Epithelial cell of proximal tubule (primary cell): ENCODE results near the gene AIF1. TPM values are rescaled to one million over a fixed set of nuclear protein-coding genes. Genes with fewer than 3 reads are reported as not detected.

ENCODE experiments used
- DNase-seq: peaks from one replicate; pipeline ENCODE4 v3.0.0-alpha.2; 2011; ENCODE audit warnings: low read depth
- H3K4me3 ChIP-seq: 2 replicates; pipeline ENCODE4 v1.5.1; 2011; ENCODE audit warnings: low read depth, mild to moderate bottlenecking, low read length
- total RNA-seq: library from RNA; depleted of rRNA; stranded (reverse); fragments of >200 nt; gene quantifications from 2 replicates; pipeline ENCODE4 v1.2.3, GENCODE V29; 2015
- TF ChIP-seq, protein P1 (sequence below): conservative IDR thresholded peaks from 2 replicates; pipeline ENCODE4 v1.5.1; 2012; ENCODE audit warnings: low read depth, mild to moderate bottlenecking, low read length

The AIF1 gene
- total RNA-seq, result not detected in 2 replicates

DNA sequence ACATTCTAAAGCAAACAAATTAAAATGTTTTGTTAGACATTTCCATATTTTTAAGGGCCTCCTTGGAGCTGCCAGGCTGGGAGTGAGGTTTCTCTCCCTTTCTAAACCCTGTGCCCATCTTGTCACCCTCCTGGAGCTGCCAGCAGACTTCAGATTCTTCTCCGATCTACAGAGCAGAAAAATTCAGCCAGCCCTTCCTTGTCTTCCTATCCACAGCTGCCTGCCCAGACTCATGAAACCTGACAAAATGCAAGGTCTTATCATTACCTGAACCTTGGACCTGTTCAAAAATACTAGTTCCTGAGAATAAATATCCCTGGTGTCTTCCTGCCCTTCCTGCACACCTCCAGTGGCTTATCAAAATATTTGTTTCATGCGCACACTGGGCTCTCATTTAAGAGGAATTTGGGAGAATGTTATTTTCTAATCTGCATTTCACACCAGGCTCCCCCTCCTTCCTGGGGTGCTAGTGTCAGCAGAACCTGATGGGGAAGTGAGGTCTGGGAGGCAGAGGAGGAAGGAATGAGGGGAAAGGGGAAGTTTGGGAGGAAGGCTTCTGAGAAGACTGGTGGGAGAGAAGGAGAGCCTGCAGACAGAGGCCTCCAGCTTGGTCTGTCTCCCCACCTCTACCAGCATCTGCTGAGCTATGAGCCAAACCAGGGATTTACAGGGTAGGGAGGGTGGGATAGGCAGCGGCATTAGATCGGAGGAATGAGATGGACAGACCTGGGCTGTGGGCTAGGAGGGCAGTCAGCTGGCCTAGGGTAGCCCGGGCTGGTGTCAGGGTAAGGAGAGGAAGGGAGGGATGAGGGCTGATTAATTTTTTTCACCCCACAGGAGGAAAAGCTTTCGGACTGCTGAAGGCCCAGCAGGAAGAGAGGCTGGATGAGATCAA, at the start of gene AIF1:
AIF1 (plus strand) TSS at position 551 of the 895 bp plus-strand sequence; CDS start at position 647, 96 bp downstream.
- H3K4me3 ChIP-seq, result no peak within 1 kb of the TSS
- TF ChIP-seq, protein P1, sequence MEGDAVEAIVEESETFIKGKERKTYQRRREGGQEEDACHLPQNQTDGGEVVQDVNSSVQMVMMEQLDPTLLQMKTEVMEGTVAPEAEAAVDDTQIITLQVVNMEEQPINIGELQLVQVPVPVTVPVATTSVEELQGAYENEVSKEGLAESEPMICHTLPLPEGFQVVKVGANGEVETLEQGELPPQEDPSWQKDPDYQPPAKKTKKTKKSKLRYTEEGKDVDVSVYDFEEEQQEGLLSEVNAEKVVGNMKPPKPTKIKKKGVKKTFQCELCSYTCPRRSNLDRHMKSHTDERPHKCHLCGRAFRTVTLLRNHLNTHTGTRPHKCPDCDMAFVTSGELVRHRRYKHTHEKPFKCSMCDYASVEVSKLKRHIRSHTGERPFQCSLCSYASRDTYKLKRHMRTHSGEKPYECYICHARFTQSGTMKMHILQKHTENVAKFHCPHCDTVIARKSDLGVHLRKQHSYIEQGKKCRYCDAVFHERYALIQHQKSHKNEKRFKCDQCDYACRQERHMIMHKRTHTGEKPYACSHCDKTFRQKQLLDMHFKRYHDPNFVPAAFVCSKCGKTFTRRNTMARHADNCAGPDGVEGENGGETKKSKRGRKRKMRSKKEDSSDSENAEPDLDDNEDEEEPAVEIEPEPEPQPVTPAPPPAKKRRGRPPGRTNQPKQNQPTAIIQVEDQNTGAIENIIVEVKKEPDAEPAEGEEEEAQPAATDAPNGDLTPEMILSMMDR, result no peak
- DNase-seq, result no peak

GRCh38 chr6:31567531-31568370, 47.3 kb upstream of the AIF1 start:
- no peak overlapping the region for H3K4me3 ChIP-seq
- no peak for DNase-seq
- TF ChIP-seq, protein P1, result no peak

GRCh38 chr6:31568537-31568961, 46.5 kb upstream of the AIF1 start:
- no peak for DNase-seq
- TF ChIP-seq, protein P1, result no peak
- H3K4me3 ChIP-seq, result no peak overlapping the region

- TF ChIP-seq, protein P1, result no peak
- H3K4me3 ChIP-seq, result no peak overlapping the region
- no peak for DNase-seq
Measured at GRCh38 chr6:31569861-31570536, 45.0 kb upstream of the AIF1 start.

- TF ChIP-seq, protein P1, result no peak
- DNase-seq, result no peak
- H3K4me3 ChIP-seq, result no peak within 1 kb of the TSS
Measured at GRCh38 chr6:31572041-31572911, 42.8 kb upstream of the AIF1 start, which contains the start of gene LTA. Gene LTA (plus strand): TSS chr6:31572289. CDS start chr6:31572743, 454 bp downstream.
